ENCODE data around the gene SOHLH1.
"Not testable (repeated sequence)": the region's sequence is repeated elsewhere in the genome, so short reads cannot be mapped to it uniquely, and the experiment has no call there.

SOHLH1 gene

DNA sequence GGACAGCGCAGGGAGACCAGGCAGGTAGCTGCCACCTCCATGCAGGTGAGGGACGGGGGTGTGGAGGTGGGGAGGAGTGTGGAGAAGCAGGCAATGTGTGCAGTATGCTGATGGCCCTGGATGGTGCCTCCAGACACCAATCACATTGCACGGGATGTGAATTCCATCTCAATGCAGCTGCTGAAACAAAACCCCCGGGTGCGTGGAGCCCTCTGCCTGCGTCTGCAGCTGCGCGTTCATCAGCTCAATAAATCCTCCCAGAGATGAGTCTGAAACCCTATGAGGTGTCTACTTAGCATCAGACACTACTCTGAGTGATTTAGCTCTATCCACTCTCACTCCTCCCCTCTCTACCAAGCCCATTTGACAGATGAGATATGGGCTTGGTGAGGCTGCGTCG is 10.3 kb downstream of the SOHLH1 start:
- no peak overlapping the region for H3K4me3 ChIP-seq (ENCODE audit: low read length)
- no peak for DNase-seq (ENCODE audit: low read depth, low spot score)

DNA sequence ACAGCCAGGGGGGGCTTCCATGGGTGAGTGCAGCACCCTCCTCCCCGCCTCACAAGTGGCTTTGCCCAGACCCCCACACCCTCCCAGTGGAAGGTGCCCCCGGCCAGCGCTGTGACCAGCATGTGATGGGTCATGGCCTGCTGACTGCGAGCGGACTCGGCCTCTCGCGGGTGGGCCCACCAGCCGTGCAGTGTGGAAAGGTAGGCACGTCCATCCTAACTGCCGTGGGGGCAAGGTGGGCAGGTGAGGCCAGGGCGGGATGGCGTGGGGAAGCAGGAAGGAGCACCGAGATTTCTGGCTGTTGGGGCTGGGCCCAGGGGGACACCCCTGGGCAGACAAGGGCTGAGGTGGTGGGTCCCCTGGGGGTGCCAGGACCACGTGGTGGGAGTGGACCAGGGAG is 12.1 kb downstream of the SOHLH1 start:
- DNase-seq (ENCODE audit: low read depth, low spot score), result no peak
- H3K4me3 ChIP-seq (ENCODE audit: low read length), result no peak overlapping the region

DNA sequence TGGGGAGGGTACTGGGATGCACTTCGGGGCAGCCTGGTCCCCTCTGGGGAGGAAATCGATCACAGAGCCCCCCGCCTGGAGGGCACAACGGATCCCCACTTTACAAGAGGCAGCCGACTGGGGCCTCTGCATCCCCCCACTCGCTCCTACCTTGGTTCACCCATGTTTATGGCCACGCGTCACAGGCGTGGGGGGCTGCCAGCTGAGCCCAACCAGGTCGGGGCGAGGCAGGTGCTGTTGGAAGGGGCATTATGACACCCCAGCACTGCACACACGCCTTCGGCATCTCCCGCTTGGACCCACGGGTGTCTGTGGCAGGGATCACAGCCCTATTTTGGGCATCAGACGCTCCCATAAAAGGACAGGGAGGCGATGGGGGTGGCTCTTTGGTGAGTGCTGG is 14.6 kb downstream of the SOHLH1 start:
- no peak for DNase-seq (ENCODE audit: low read depth, low spot score)
- H3K4me3 ChIP-seq (ENCODE audit: low read length), result no peak overlapping the region

- no peak overlapping the region for H3K4me3 ChIP-seq (ENCODE audit: low read length)
- no peak for DNase-seq (ENCODE audit: low read depth, low spot score)
Measured at GRCh38 chr9:135683401-135684034, 15.8 kb downstream of the SOHLH1 start.

DNA sequence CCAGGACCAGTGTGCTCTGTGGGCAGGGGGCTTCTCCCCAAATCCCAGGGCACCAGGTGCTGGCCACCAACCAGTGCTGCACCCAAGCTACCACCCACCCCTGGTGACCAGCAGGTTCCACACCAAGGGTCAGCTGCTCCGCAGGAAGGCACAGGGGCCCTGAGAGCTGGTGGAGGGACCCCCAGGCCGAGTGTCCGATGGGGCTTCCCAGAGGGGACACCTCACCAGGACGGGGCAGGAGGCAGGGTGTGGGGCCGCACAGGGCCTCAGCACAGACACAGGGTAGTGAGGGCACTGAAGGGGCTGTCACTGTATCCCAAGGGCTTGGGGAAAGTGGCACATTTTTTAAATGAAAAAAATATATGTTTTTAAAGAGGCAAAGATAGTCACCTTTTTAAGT is 18.1 kb downstream of the SOHLH1 start:
- no peak overlapping the region for H3K4me3 ChIP-seq (ENCODE audit: low read length)
- no peak for DNase-seq (ENCODE audit: low read depth, low spot score)

- no peak overlapping the region for H3K4me3 ChIP-seq (ENCODE audit: low read length)
- DNase-seq (ENCODE audit: low read depth, low spot score), result no peak
Measured at GRCh38 chr9:135680056-135680455, 19.2 kb downstream of the SOHLH1 start.

- no peak overlapping the region for H3K4me3 ChIP-seq (ENCODE audit: low read length)
- DNase-seq (ENCODE audit: low read depth, low spot score), result no peak
Measured at GRCh38 chr9:135678236-135679017, 20.9 kb downstream of the SOHLH1 start.

GRCh38 chr9:135677641-135678168 is 21.6 kb downstream of the SOHLH1 start:
- H3K4me3 ChIP-seq (ENCODE audit: low read length), result no peak overlapping the region
- DNase-seq (ENCODE audit: low read depth, low spot score), result no peak

DNA sequence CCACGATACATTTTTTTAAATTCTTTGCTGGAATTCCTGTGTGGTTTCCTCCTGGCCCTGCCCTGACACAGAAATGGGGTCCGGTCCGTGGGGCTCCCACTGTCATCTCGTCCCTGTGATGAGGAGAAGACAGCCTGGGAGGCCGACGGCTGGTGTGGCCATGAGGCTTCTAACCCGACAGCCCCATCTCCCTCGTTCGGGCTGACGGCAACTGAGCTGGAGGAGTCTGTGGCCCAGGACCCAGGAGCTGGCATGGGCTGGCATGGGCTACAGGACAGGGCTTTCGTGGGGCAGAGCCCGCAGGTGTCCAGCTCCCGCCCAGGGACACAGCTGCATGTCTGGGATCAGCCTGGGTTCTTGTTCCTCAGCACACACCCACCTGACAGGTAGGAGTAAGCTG is 22.4 kb downstream of the SOHLH1 start:
- no peak for DNase-seq (ENCODE audit: low read depth, low spot score)

DNA sequence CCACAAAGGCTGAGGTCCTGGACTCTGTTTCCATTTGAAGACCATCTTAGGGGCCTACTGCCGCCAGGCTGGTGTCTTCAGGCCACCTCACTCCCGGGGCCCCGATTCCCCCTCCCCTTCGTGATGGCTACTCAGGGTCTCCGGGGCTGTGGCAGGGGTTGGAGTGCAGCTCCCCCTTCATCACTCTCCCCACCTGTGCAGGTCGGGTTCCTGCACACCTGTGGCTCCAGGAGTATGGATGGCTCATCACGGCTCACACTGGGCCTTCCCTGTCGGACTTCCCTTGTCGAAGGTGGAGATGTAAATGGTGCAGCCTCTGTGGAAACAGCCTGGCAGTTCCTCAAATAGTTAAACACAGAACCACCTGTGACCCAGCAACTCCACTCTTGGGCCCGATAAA is 24.3 kb downstream of the SOHLH1 start:
- DNase-seq (ENCODE audit: low read depth, low spot score), result no peak

More for the DNA sequence above, 22.4 kb downstream of the SOHLH1 start:
- no peak overlapping the region for H3K4me3 ChIP-seq (ENCODE audit: low read length)

DNA sequence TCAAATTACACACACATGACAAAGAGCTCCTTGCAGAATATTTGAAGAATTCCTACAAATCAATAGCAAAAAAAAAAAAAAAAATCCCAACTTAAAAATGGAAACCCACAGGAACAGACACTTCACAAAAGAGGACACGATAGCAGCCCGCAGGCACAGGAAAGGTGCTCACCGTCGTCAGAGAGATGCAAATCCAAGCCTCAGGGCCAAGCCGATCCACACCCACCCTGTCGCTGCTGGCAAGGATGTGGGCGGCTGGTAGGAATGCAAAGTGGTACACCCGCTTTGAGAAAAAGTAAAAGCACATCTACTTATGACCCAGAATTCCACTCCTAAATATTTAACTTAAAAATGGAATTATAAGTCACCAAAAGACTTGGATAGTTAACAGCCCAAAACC is 25.3 kb downstream of the SOHLH1 start:
- no peak for DNase-seq (ENCODE audit: low read depth, low spot score)

More for the DNA sequence above, 24.3 kb downstream of the SOHLH1 start:
- H3K4me3 ChIP-seq (ENCODE audit: low read length), result no peak overlapping the region

GRCh38 chr9:135672786-135673185 is 26.5 kb downstream of the SOHLH1 start:
- H3K4me3 ChIP-seq (ENCODE audit: low read length); DNase-seq (ENCODE audit: low read depth, low spot score): not testable (repeated sequence)

More for the DNA sequence above, 25.3 kb downstream of the SOHLH1 start:
- no peak overlapping the region for H3K4me3 ChIP-seq (ENCODE audit: low read length)

DNA sequence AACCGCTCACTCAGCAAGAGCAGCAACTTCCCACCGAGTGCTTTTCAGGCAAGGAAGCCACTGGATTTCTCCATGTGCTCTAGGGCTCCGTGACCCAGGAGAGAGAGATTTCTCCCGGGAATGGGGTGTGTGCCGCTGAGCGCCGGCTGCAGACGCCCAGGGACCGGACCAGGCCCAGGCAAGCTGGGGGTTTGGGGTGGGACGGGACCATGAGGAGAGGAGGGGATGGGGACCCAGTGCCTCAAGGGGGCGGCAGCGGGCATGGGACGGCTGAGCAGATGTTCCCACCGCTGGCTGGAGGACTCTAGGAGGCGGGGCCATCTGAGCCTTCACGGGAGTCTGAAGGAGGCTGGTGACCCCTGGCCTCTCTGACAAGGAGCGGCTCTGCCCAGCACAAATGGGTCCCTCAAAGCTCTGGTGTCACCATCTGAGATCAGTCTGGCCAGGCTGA is 27.7 kb downstream of the SOHLH1 start:
- DNase-seq (ENCODE audit: low read depth, low spot score), result no peak
- no peak overlapping the region for H3K4me3 ChIP-seq (ENCODE audit: low read length)

DNA sequence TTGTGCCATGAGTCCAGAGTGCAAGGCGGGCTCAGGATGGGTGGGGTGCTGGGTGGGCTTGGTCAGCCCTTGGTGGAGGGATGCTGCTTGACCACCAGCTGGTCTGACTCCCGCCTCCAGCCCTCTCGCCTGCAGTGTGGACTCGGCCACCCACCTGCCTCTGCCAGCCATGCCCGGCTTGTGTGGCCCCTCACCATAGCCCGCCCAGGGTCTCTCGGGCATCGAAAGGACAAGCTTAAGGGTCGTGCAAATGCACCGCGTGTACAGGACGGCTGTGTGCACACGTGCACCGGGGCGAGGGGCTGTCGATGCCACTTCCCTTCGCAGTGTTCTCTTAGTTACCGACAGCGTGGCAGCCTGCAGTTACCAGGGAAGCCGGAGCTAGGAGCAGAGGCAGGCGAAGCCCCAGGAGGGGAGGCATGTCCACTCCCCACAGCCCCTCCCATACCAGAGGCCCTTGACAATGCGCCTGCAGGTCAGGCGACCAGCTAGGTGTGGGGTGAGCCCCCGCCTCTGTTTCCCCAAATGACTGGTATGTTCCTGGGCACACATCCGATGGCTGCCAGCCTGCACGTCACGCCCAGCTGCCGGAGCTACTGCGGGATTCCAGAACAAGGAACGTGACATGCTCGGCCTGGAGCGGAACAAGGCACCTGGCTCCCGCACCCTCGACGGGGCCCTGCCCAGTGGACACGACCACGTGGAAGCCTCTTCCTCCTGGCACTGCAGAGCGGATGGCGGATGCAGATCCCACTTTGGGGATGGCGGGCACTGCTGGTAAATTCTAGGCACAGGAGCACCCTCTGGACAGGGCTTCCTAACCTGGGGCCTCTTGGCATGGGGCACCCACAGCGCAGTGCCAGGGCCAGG is 28.3 kb downstream of the SOHLH1 start:
- no peak overlapping the region for H3K4me3 ChIP-seq (ENCODE audit: low read length)
- no peak for DNase-seq (ENCODE audit: low read depth, low spot score)

GRCh38 chr9:135669616-135670285 is 29.5 kb downstream of the SOHLH1 start:
- H3K4me3 ChIP-seq (ENCODE audit: low read length), result no peak overlapping the region
- no peak for DNase-seq (ENCODE audit: low read depth, low spot score)

GRCh38 chr9:135669018-135669417 is 30.3 kb downstream of the SOHLH1 start:
- not testable (repeated sequence) for DNase-seq (ENCODE audit: low read depth, low spot score); H3K4me3 ChIP-seq (ENCODE audit: low read length)

DNA sequence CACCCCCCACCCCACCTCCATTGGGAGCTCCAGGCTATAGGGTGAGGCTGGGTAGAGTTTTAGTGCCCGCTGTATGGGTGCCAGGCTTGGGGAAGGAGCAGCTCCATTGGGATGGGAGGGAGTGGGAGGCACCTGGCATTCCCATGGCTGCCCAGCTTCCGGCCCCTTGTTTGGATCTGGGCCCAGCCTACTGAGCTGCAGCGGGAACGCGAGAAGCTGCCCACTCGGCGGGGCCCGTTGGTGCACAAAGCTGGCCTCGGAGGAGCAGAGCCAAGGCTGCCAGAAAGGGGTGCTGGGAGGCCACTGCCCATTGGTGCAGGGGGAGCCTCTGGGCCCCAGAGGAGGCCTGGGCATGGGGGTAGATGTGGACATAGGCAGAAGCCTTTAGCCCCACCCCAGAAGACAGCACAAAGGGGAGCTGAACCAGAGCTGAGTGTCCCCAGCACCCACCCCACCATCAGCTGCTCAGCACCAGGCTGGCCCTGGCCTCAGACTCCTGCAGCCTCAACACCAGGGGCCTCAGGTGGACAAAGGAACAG is 31.7 kb downstream of the SOHLH1 start:
- no peak for DNase-seq (ENCODE audit: low read depth, low spot score)
- no peak overlapping the region for H3K4me3 ChIP-seq (ENCODE audit: low read length)

DNA sequence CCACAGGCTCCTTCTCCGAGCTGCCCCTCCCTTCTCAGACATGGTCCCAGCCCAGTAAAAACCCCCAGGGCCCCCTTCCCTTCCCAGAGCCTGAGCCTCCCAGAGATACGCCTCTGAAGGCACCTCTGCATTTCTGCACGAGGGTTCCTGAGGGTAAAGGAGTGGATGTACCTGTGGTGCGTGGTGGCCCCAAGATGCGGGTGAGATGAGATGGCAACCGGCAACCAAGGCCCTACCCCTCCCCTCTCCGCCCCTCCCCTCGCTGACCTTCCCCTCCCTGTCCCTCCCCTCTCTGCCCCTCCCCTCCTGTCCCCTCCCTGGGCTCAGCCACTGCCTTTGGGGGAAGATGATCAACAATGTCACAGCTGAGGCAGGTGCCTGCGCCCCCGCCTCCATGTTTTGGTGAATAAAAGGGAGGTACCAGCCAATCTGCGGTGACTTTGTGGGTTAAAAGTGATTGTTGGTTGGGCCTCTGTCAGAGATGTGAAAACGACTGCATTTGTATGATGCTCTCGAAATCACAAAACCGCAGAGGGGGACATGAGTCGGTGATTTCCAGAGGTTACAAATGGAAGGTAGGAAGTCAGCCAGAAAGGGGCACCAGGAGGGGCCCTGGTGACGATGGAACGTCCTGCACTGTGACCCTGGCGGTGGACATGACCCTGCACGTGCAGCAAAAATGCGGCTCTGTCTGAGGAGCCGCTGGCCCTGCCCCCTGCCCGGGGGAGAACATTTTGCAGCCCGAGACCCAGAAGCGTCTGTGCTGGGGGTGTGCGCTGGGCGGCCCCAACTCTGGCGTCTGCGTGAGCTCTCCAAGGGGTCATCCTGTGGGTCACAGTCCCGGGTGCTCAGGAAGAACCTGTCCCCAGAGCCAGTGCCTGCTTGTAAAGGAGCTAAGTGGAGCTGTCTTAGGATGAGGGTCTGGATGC is 32.5 kb downstream of the SOHLH1 start:
- no peak overlapping the region for H3K4me3 ChIP-seq (ENCODE audit: low read length)
- DNase-seq (ENCODE audit: low read depth, low spot score), result peak; percentile 25

Data from Jurkat, Clone E6-1 (cell line).